ENCODE data around the gene RANBP1. TPM values are rescaled to one million over a fixed set of nuclear protein-coding genes. Genes with fewer than 3 reads are reported as not detected.

Gene RANBP1
- total RNA-seq, 4 donors from 2014 or later = 135 to 238 (median 176) TPM

DNA sequence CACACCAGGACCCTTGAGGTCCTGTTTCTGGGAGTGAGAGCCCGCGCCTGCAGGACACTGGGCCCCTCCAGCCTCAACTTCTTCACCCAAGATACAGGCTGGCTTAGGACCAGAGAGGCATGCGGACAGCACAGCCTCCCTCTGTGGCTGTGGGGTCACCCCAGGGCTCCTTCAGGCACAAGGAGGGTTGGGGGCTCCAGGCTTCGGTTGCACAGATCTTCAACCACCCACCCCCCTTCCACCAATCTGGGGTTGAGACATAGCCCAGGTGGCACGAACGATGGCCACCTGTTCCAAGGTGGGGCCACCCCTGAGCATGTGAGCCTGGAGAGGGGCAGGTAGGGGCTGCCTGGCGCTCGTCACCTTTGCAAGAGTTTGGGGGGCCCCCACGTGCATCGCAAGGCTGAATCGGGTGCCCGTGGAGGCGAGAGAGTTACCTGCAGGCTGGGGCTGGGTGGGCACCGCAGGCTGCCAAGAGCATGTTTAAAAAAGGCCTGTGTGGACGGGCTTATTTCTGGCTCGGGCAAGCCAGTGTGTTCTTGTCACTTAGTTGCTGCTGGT is 16.9 kb downstream of the RANBP1 start:
- no peak for DNase-seq (ENCODE audit: low spot score in 2 of 2)
- Histone ChIP-seq H3K27me3 (no peaks in the 10 kb centered on the region), H3K36me3 (peaks cover 0 to 4% (median 0%) of the 10 kb centered on the region in 3 donors), H3K4me3 (peak overlapping the region; percentile 80 to 99 (median 90)), H3K9me3 (no peaks in the 10 kb centered on the region), H3K4me1 (peaks cover 0 to 71% (median 49%) of the 10 kb centered on the region in 4 donors), H3K27ac (peak overlapping the region; percentile 66 to 94 (median 80))
- TF ChIP-seq POLR2A (IDR thresholded peaks at IDR 0.05) (no peak), EP300 (IDR thresholded peaks at IDR 0.05) (no peak)
- TF ChIP-seq, protein P1, sequence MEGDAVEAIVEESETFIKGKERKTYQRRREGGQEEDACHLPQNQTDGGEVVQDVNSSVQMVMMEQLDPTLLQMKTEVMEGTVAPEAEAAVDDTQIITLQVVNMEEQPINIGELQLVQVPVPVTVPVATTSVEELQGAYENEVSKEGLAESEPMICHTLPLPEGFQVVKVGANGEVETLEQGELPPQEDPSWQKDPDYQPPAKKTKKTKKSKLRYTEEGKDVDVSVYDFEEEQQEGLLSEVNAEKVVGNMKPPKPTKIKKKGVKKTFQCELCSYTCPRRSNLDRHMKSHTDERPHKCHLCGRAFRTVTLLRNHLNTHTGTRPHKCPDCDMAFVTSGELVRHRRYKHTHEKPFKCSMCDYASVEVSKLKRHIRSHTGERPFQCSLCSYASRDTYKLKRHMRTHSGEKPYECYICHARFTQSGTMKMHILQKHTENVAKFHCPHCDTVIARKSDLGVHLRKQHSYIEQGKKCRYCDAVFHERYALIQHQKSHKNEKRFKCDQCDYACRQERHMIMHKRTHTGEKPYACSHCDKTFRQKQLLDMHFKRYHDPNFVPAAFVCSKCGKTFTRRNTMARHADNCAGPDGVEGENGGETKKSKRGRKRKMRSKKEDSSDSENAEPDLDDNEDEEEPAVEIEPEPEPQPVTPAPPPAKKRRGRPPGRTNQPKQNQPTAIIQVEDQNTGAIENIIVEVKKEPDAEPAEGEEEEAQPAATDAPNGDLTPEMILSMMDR (IDR thresholded peaks at IDR 0.05) = no peak
- 57 to 67% methylated on average over 13 to 14 of the region's 16 CpGs for WGBS, 2 donors

DNA sequence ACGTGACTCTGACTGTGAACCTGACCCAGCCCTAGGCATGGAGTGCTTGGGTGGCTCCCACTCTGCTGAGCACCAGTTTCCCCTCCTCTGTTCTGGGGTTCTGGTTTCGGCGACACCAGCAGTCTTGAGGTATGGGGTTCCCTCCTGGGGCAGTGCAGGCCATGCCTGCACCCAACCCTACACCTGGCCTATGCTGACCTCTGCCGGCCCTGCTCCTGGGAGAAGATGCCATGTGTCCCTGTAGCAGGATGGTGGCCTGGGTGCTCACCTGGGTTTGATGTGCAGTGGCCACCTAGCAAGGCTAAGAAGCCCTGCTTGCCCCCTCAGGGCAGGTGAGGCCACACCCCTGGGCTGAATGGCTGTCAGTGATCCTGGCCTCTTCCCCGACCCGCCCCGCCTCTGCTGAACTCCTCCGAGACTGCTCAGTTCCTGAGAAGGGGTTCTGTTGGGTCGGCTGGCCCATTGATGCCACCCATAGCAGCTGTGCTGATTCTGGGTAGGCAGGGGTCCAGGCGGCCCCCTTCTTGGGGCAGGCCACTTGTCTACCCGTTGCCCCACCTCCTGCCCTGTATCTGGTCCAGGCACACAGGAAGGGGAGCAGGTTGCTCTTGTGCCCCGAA is 18.1 kb downstream of the RANBP1 start:
- Histone ChIP-seq H3K36me3 (peaks cover 0 to 3% (median 0%) of the 10 kb centered on the region in 3 donors), H3K4me3 (peak overlapping the region in 2 of 4 donors; percentile 13 to 80), H3K27me3 (no peaks in the 10 kb centered on the region), H3K9me3 (no peaks in the 10 kb centered on the region), H3K4me1 (peaks cover 0 to 84% (median 56%) of the 10 kb centered on the region in 4 donors), H3K27ac (peak overlapping the region in 3 of 4 donors; percentile 23 to 94 (median 85))
- TF ChIP-seq EP300 (IDR thresholded peaks at IDR 0.05) = no peak
- TF ChIP-seq, protein P1 (IDR thresholded peaks at IDR 0.05) = no peak
- TF ChIP-seq POLR2A (IDR thresholded peaks at IDR 0.05) = no peak
- DNase-seq (ENCODE audit: low spot score in 2 of 2) = no peak
- 72 to 77% methylated on average over 11 to 12 of the region's 12 CpGs for WGBS, 2 donors

DNA sequence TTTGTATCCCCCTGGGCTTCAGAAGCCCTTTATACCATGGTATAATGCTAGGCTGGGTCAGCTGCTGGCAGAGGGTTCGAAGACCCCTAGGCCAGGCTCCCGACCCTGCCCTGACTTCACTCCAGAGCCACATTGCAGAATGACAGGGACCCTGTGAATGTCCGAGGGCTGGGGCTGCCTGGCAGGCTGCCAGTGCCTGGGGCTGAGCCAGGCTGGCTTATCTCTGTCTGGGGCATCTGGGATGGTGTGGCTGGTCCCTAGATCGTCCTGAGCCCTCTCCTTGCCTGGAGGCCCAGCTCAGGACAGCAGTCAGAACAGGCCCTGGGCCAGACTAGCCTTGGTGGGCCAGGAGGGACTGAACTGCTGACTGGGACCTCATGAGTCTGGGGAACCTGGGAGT is 19.4 kb downstream of the RANBP1 start:
- H3K4me3 ChIP-seq = no peak overlapping the region
- 42 to 51% methylated on average over 4 of the region's 4 CpGs for WGBS, 2 donors
- TF ChIP-seq, protein P1 (IDR thresholded peaks at IDR 0.05) = no peak
- TF ChIP-seq POLR2A (IDR thresholded peaks at IDR 0.05) (no peak), EP300 (IDR thresholded peaks at IDR 0.05) (no peak)
- no peaks in the 10 kb centered on the region for H3K27me3 ChIP-seq
- no peak for DNase-seq (ENCODE audit: low spot score in 2 of 2)
- peak overlapping the region; percentile 31 to 94 (median 67) for H3K27ac ChIP-seq
- no peaks in the 10 kb centered on the region for H3K9me3 ChIP-seq
- peaks cover 0 to 15% (median 0%) of the 10 kb centered on the region in 3 donors for H3K36me3 ChIP-seq
- peaks cover 0 to 84% (median 56%) of the 10 kb centered on the region in 4 donors for H3K4me1 ChIP-seq

DNA sequence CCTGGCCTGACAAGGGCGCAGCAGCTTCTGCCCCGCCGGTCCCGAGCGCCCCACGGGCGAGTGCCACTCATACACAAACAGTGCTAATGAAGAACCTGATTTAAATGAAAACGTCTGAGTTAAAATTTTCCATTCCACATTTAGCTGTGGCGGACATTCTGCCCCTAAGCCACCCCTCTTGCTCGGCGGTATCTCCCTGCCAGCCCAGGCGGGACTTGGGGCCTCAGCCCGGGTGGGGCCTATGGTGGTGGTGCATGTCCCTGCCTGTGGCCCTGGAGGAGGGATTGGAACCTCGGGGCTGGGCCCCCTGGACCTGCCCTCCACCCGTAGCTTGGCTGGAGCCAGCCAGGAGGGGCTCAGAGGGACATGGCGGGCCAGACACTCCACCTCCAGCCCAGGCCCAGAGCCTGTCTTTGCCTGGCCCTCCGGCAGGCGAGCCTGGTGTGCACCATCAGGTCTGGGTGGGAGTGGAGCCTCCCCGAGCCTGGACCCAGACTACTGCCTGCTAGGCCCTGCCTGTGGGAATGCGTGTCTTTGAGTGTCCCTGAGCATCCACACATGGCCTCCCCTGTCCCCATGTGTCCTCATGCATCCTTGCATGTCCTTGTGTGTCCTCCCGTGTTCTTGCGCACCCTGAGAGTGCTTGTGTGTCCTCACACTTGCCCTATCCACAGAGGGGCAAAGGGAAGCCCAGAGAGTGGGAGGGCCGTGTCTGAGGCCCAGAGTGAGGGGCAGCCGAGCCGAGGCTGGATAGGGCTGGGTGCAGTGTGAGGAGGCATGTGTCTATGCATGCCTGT is 20.1 kb downstream of the RANBP1 start:
- H3K27ac ChIP-seq = peak overlapping the region in 3 of 4 donors; percentile 31 to 94 (median 85)
- no peaks in the 10 kb centered on the region for H3K9me3 ChIP-seq
- H3K36me3 ChIP-seq = peaks cover 0 to 22% (median 0%) of the 10 kb centered on the region in 3 donors
- no peak overlapping the region for H3K4me3 ChIP-seq
- no peaks in the 10 kb centered on the region for H3K27me3 ChIP-seq
- TF ChIP-seq EP300 (IDR thresholded peaks at IDR 0.05) = no peak
- TF ChIP-seq, protein P1 (IDR thresholded peaks at IDR 0.05) = no peak
- TF ChIP-seq POLR2A (IDR thresholded peaks at IDR 0.05) = no peak
- WGBS, 2 donors = 76 to 78% methylated on average over 22 of the region's 25 CpGs
- H3K4me1 ChIP-seq = peaks cover 0 to 82% (median 56%) of the 10 kb centered on the region in 4 donors
- DNase-seq (ENCODE audit: low spot score in 2 of 2) = no peak

DNA sequence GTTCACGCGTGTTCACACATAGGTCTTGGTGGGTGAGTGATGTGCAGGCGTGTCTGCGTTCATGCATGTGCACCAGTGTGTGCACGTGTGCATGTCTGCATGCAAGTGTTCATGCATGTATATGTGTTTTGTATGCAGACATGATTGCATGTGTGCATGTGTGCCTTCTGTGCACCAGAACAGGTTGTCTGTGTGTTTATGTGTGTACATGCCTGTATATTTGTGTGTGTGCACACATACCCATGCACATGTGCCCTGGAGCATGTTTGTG is 20.6 kb downstream of the RANBP1 start:
- Histone ChIP-seq H3K4me1 (peaks cover 0 to 82% (median 56%) of the 10 kb centered on the region in 4 donors), H3K27ac (peak overlapping the region in 3 of 4 donors; percentile 46 to 94 (median 85)), H3K4me3 (no peak overlapping the region), H3K27me3 (no peaks in the 10 kb centered on the region), H3K36me3 (peaks cover 0 to 28% (median 0%) of the 10 kb centered on the region in 3 donors), H3K9me3 (no peaks in the 10 kb centered on the region)
- WGBS, 2 donors = 88 to 98% methylated on average over 5 of the region's 5 CpGs
- no peak for DNase-seq (ENCODE audit: low spot score in 2 of 2)
- TF ChIP-seq POLR2A (IDR thresholded peaks at IDR 0.05) (no peak), EP300 (IDR thresholded peaks at IDR 0.05) (no peak)
- TF ChIP-seq, protein P1 (IDR thresholded peaks at IDR 0.05) = no peak

Measured in tibial nerve (tissue), 4 donors.